ENCODE data around the gene KCNMA1.

The KCNMA1 gene

GRCh38 chr10:76858721-76859120 lies 778.9 kb downstream of the KCNMA1 start:
- no peak overlapping the region for H3K27ac ChIP-seq
- TF ChIP-seq CTCF (IDR thresholded peaks at IDR 0.05) (no peak), ZFX (IDR thresholded peaks at IDR 0.05; ENCODE audit: borderline replicate concordance) (no peak)

DNA sequence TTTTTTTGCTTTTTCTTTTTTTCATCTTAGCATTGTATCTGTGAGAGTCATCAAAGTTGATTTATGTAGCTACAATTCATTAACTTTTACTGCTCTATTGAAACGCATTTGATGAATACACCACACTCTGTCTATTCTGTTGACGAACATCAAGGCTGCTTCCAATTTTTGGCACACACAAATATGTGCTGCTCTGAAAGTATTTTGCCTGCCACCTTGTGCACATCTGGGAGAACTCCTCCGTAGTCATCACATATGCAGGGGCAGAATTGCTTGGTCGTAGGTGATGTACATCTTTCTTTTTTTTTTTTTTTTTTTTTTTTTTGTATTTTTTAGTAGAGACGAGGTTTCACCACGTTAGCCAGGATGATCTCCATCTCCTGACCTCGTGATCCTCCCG lies 796.8 kb downstream of the KCNMA1 start:
- no peak overlapping the region for H3K27ac ChIP-seq
- TF ChIP-seq ZFX (IDR thresholded peaks at IDR 0.05; ENCODE audit: borderline replicate concordance) (no peak), CTCF (IDR thresholded peaks at IDR 0.05) (no peak)

- TF ChIP-seq ZFX (IDR thresholded peaks at IDR 0.05; ENCODE audit: borderline replicate concordance) (no peak), CTCF (IDR thresholded peaks at IDR 0.05) (no peak)
- H3K27ac ChIP-seq = no peak overlapping the region
Observed at GRCh38 chr10:76839276-76839675, 798.3 kb downstream of the KCNMA1 start.

- no peak overlapping the region for H3K27ac ChIP-seq
- TF ChIP-seq CTCF (IDR thresholded peaks at IDR 0.05) (no peak), ZFX (IDR thresholded peaks at IDR 0.05; ENCODE audit: borderline replicate concordance) (no peak)
Observed at GRCh38 chr10:76830218-76830617, 807.4 kb downstream of the KCNMA1 start.

- no peak for TF ChIP-seq CTCF (IDR thresholded peaks at IDR 0.05)
- TF ChIP-seq ZFX (IDR thresholded peaks at IDR 0.05; ENCODE audit: borderline replicate concordance) = no peak
- no peak overlapping the region for H3K27ac ChIP-seq
Observed at GRCh38 chr10:76829724-76830123, 807.9 kb downstream of the KCNMA1 start.

All from 22Rv1 (cell line).